ENCODE data around the gene ERGIC1. TPM values are rescaled to one million over a fixed set of nuclear protein-coding genes. Genes with fewer than 3 reads are reported as not detected.
"Not testable (repeated sequence)": the region's sequence is repeated elsewhere in the genome, so short reads cannot be mapped to it uniquely, and the experiment has no call there.

ERGIC1 gene
- total RNA-seq, 4 donors from 2014 or later: 54.4 to 108 (median 88.0) TPM

DNA sequence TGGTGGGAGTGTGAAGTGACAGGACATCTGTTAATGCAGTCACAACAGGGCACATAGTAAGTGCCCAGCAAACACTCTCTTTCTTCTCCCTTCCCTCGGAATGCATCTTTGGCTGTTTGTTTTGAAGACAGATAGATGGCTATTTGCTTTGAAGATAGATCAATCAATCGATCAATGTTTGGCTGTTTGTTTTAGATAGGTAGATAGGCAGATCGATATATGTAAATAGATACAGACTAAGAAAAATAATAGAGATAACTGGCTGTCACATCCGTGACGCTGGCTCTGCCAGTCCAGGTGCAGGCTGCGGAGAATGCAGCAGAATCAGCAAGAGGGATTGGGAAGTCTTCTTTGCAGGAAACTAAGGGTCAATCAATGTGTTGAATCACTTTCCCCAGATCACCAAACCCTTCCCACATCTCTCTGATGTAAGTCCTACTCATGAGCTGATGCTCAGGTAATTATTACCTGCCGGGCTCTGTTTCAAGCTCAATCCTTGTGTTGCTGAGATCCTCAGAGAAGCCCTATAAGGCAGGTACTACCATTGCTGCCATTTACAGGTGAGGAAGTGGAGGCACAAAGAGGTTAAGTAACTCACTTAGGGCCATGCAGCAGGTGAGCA lies 60.8 kb downstream of the ERGIC1 start:
- Histone ChIP-seq H3K27ac (peak overlapping the region in 3 of 4 donors; percentile 10 to 85 (median 39)), H3K27me3 (no peaks in the 10 kb centered on the region), H3K9me3 (no peaks in the 10 kb centered on the region), H3K4me3 (no peak overlapping the region), H3K4me1 (peaks cover 42 to 60% of the 10 kb centered on the region in 2 donors), H3K36me3 (no peaks in the 10 kb centered on the region)
- ATAC-seq (no peak), DNase-seq (no peak)
- TF ChIP-seq, protein P1, sequence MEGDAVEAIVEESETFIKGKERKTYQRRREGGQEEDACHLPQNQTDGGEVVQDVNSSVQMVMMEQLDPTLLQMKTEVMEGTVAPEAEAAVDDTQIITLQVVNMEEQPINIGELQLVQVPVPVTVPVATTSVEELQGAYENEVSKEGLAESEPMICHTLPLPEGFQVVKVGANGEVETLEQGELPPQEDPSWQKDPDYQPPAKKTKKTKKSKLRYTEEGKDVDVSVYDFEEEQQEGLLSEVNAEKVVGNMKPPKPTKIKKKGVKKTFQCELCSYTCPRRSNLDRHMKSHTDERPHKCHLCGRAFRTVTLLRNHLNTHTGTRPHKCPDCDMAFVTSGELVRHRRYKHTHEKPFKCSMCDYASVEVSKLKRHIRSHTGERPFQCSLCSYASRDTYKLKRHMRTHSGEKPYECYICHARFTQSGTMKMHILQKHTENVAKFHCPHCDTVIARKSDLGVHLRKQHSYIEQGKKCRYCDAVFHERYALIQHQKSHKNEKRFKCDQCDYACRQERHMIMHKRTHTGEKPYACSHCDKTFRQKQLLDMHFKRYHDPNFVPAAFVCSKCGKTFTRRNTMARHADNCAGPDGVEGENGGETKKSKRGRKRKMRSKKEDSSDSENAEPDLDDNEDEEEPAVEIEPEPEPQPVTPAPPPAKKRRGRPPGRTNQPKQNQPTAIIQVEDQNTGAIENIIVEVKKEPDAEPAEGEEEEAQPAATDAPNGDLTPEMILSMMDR (IDR thresholded peaks at IDR 0.05 in 4 of 5, conservative IDR thresholded peaks at IDR 0.05 in 1 of 5): no peak
- TF ChIP-seq POLR2A (IDR thresholded peaks at IDR 0.05): no peak
- in situ Hi-C loops (cut with MboI; ENCODE audit: low sequenced_read_pairs in 4 of 4): no loop called here
- intact Hi-C loops (cut with DNase I; ENCODE audit: low total_unique reads): no loop called here

DNA sequence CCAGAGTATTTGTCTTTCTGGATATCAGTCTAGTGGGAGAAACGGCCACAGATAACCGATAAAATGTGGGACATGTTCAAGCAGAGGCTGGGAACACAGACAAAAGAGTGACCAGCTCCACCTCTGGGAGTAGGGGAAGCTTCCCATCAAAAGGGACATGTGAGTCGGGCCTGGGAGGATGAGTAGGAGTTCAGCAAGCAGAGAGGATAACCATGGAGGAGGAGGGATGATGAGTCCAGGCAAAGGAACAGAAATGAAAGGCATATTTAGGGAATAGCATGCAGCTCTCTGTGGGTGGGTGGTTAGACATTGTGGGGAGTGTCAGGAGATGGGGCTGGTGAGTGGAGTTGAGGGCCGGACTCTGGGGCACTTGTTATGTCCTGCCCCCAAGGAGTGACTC lies 61.5 kb downstream of the ERGIC1 start:
- ATAC-seq (no peak), DNase-seq (no peak)
- in situ Hi-C loops (cut with MboI; ENCODE audit: low sequenced_read_pairs in 4 of 4) (no loop called here), intact Hi-C loops (cut with DNase I; ENCODE audit: low total_unique reads) (no loop called here)
- H3K9me3 ChIP-seq: no peaks in the 10 kb centered on the region
- H3K4me1 ChIP-seq: peaks cover 44 to 67% of the 10 kb centered on the region in 2 donors
- H3K4me3 ChIP-seq: no peak overlapping the region
- H3K36me3 ChIP-seq: no peaks in the 10 kb centered on the region
- H3K27me3 ChIP-seq: no peaks in the 10 kb centered on the region
- H3K27ac ChIP-seq: peak overlapping the region in 3 of 4 donors; percentile 82 to 92 (median 85)
- no peak for TF ChIP-seq POLR2A (IDR thresholded peaks at IDR 0.05)
- TF ChIP-seq, protein P1 (IDR thresholded peaks at IDR 0.05 in 4 of 5, conservative IDR thresholded peaks at IDR 0.05 in 1 of 5): no peak

DNA sequence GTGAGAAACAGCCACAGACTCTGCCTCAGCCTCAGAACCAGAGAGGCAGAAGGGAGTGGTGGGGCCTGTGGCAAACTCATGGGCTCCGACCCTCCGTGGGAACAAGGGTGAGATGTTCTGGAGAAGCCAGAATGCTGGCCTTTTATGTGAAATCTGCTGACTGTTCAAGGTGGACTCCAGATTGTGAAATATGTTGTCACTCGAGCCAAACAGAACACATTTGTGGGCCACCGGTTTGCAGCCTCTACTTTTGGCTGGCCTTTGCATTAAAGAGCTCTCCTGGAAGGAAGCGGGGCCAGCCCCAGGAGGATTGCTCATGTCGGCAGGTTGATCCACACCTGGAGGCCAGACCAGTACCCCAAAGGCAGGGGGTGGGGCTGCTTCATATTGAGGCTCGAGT lies 62.4 kb downstream of the ERGIC1 start:
- in situ Hi-C loops (cut with MboI; ENCODE audit: low sequenced_read_pairs in 4 of 4) (no loop called here), intact Hi-C loops (cut with DNase I; ENCODE audit: low total_unique reads) (no loop called here)
- no peaks in the 10 kb centered on the region for H3K36me3 ChIP-seq
- DNase-seq (no peak), ATAC-seq (peak in 1 of 2 donors; percentile 24)
- peak overlapping the region; percentile 79 to 92 (median 84) for H3K27ac ChIP-seq
- no peaks in the 10 kb centered on the region for H3K27me3 ChIP-seq
- no peak overlapping the region for H3K4me3 ChIP-seq
- peaks cover 53 to 69% of the 10 kb centered on the region in 2 donors for H3K4me1 ChIP-seq
- TF ChIP-seq, protein P1 (IDR thresholded peaks at IDR 0.05 in 4 of 5, conservative IDR thresholded peaks at IDR 0.05 in 1 of 5): no peak
- TF ChIP-seq POLR2A (IDR thresholded peaks at IDR 0.05): no peak
- no peaks in the 10 kb centered on the region for H3K9me3 ChIP-seq

DNA sequence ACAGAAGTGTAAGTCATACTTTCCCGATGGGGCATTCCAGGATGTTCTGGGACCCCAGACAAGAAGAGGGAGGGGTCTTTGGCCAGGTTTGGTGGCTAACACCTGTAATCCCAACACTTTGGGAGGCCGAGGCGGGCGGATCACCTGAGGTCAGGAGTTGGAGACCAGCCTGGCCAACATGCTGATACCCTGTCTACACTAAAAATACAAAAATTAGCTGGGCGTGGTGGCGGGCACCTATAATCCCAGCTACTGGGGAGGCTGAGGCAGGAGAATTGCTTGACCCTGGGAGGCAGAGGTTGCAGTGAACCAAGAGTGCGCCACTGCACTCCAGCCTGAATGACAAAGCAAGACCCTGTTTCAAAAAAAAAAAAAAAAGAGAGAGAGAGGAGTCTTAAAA lies 63.0 kb downstream of the ERGIC1 start:
- in situ Hi-C loops (cut with MboI; ENCODE audit: low sequenced_read_pairs in 4 of 4); DNase-seq; H3K36me3 ChIP-seq; intact Hi-C loops (cut with DNase I; ENCODE audit: low total_unique reads); H3K9me3 ChIP-seq; ATAC-seq; H3K27me3 ChIP-seq: not testable (repeated sequence)
- Histone ChIP-seq H3K4me1 (peaks cover 54 to 69% of the 10 kb centered on the region in 2 donors), H3K27ac (peak overlapping the region; percentile 79 to 92 (median 84)), H3K4me3 (peak overlapping the region in 2 of 4 donors; percentile 20)

DNA sequence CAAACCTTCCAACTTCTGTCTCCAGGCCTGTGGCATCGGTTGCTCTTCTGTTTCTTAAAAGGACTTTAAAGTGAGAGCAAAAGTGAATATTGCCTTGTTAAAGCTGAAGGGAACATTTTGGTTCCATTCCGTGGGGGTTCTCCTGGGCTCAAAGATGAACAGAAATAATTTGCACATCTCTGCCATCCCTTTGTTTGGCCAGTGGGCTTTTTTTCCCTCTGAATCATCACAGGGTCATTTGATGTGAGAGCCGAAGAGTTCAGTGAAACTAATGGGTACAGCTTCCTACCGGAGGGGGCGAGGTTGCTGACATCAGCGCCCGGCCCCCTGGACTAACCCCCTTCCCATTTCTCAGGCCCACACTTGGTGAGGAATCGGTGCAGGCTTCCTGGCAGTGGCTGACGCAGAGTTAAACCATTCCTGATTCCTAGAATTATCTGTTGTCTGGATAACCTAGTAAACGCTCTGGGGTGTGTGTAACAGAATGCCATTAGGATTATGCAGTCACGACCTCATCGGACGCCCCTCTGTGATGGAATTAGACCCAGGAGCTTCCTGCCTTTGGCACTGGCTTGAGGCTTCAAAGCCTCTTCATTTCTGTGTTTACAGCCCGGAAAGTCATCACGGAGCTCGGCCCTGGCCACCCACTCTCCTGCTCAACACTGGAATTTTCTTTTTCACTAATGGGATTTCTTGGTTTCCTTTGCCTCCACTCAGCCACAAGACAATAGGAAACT lies 63.6 kb downstream of the ERGIC1 start:
- Histone ChIP-seq H3K4me1 (peaks cover 54 to 69% of the 10 kb centered on the region in 2 donors), H3K4me3 (peak overlapping the region; percentile 16 to 31 (median 20)), H3K9me3 (no peaks in the 10 kb centered on the region), H3K27ac (peak overlapping the region; percentile 79 to 92 (median 84)), H3K27me3 (no peaks in the 10 kb centered on the region), H3K36me3 (no peaks in the 10 kb centered on the region)
- in situ Hi-C loops (cut with MboI; ENCODE audit: low sequenced_read_pairs in 4 of 4) (no loop called here), intact Hi-C loops (cut with DNase I; ENCODE audit: low total_unique reads) (no loop called here)
- DNase-seq: no peak
- TF ChIP-seq, protein P1 (IDR thresholded peaks at IDR 0.05 in 4 of 5, conservative IDR thresholded peaks at IDR 0.05 in 1 of 5): peak in 1 of 5 experiments; percentile 11
- no peak for TF ChIP-seq POLR2A (IDR thresholded peaks at IDR 0.05)
- ATAC-seq: no peak
